Astrocyte (in vitro differentiated cells and primary cell): ENCODE results near the gene MAPKAPK5. TPM values are rescaled to one million over a fixed set of nuclear protein-coding genes. Genes with fewer than 3 reads are reported as not detected.

ENCODE experiments used
- DNase-seq: peaks from one replicate; pipeline ENCODE4 v3.0.0-alpha.2; 2010; ENCODE audit warnings: low read depth
- FAIRE-seq: peaks from 2 replicates; lab custom pipeline; 2011; peaks lifted over from hg19 to GRCh38; lab: Jason Lieb, UNC
- H2AFZ ChIP-seq: 2 replicates; pipeline ENCODE4 v1.6.0; 2012; ENCODE audit warnings: low read depth, low read length, inconsistent platforms
- H3K27ac ChIP-seq: 2 replicates; pipeline ENCODE4 v1.5.1; 2011; ENCODE audit warnings: low read depth, low read length, inconsistent platforms
- H3K27me3 ChIP-seq: 2 replicates; pipeline ENCODE4 v1.6.0; 2011; ENCODE audit warnings: low read length, inconsistent platforms; ENCODE audit not compliant: insufficient read depth
- H3K36me3 ChIP-seq: 2 replicates; pipeline ENCODE4 v1.5.1; 2011; ENCODE audit warnings: low read length, inconsistent platforms; ENCODE audit not compliant: insufficient read depth
- H3K4me1 ChIP-seq: 2 replicates; pipeline ENCODE4 v1.5.1; 2011; ENCODE audit warnings: low read length, inconsistent platforms; ENCODE audit not compliant: insufficient read depth
- H3K4me2 ChIP-seq: 2 replicates; pipeline ENCODE4 v1.6.0; 2012; ENCODE audit warnings: low read length, inconsistent platforms
- H3K4me3 ChIP-seq: 2 replicates; pipeline ENCODE4 v1.5.1; 2011; ENCODE audit warnings: low read depth, mild to moderate bottlenecking, low read length, inconsistent platforms; ENCODE audit not compliant: insufficient read depth
- H3K79me2 ChIP-seq: 2 replicates; pipeline ENCODE4 v1.6.0; 2012; ENCODE audit warnings: mild to moderate bottlenecking, low read length, inconsistent platforms; ENCODE audit not compliant: insufficient read depth
- H3K9ac ChIP-seq: 2 replicates; pipeline ENCODE4 v1.6.0; 2012; ENCODE audit warnings: mild to moderate bottlenecking, low read length, inconsistent platforms
- H3K9me3 ChIP-seq: 2 replicates; pipeline ENCODE4 v1.5.1; 2012; ENCODE audit warnings: low read depth, mild to moderate bottlenecking, low read length, inconsistent platforms; ENCODE audit not compliant: insufficient read depth
- H4K20me1 ChIP-seq: 2 replicates; pipeline ENCODE4 v1.6.0; 2012; ENCODE audit warnings: low read length, inconsistent platforms; ENCODE audit not compliant: insufficient read depth
- H3K27ac Mint-ChIP-seq: one replicate; pipeline ENCODE4 v1.8.0; 2021; ENCODE audit warnings: mild to moderate bottlenecking, mixed read lengths; ENCODE audit not compliant: unreplicated experiment
- H3K27me3 Mint-ChIP-seq: one replicate; pipeline ENCODE4 v1.8.0; 2021; ENCODE audit warnings: low read depth, mixed read lengths; ENCODE audit not compliant: unreplicated experiment
- H3K36me3 Mint-ChIP-seq: one replicate; pipeline ENCODE4 v1.8.0; 2021; ENCODE audit warnings: low read depth, mixed read lengths; ENCODE audit not compliant: unreplicated experiment
- H3K4me1 Mint-ChIP-seq: one replicate; pipeline ENCODE4 v1.8.0; 2021; ENCODE audit warnings: low read depth, mixed read lengths; ENCODE audit not compliant: unreplicated experiment
- H3K4me3 Mint-ChIP-seq: one replicate; pipeline ENCODE4 v1.8.0; 2021; ENCODE audit warnings: mild to moderate bottlenecking, moderate library complexity, mixed read lengths; ENCODE audit not compliant: unreplicated experiment
- H3K9me3 Mint-ChIP-seq: one replicate; pipeline ENCODE4 v1.8.0; 2021; ENCODE audit warnings: mild to moderate bottlenecking, mixed read lengths; ENCODE audit not compliant: unreplicated experiment
- EZH2 ChIP-seq: IDR thresholded peaks from 2 replicates; pipeline ENCODE4 v1.6.1; 2012; ENCODE audit warnings: mild to moderate bottlenecking, low read length, inconsistent platforms; ENCODE audit not compliant: insufficient read depth
- total RNA-seq: library from RNA; stranded (reverse); gene quantifications from 2 replicates; pipeline ENCODE4 v1.2.1, GENCODE V29; 2021
- TF ChIP-seq, protein P1 (sequence below): IDR thresholded peaks from 2 replicates; pipeline ENCODE4 v1.5.1; 2011; ENCODE audit warnings: low read depth, mild to moderate bottlenecking, inconsistent platforms, low read length, moderate library complexity; ENCODE audit not compliant: insufficient read depth

MAPKAPK5 gene
- total RNA-seq, 1 donor from 2014 or later, result 42.6 TPM

DNA sequence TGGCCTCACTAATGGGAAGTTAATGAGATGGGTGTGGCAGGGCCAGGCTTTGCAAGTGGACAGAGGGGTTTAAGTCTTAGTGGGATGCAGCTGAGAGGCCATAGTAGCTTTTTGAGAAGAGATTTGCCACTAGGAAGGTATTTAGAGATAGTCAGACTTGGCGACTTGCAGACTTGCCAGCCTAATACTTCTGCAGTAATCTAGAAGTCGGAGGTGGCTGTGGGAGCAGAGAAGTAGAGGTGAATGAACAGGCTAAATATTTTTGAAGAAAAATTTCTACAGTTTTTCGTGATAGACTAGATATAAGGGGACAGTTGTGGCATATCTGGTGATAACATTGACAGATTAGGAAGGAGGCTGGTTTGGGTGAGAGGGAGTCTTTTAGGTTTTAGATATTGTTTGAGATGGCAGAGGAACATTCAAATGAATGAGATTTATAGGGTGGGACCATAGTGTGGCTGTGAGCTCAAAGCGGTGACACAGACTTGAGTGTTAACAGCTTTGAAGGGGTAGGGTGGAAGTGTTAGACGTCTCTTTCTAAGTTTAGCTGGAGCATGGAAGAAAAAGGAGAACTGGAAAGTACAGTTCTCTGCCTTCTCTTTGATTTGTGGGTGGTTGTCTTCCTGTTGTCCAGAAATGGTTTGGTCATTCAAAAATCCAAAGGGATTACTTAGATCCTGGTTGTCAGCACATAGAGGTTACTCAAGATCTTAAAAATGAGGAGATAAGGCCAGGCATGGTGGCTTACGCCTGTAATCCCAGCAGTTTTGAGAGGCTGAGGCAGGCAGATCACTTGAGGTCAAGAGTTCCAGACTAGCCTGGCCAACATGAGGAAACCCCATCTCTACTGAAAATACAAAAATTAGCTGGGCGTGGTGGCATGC is 44.9 kb downstream of the MAPKAPK5 start:
- no peaks in the 10 kb centered on the region for H3K27me3 ChIP-seq
- Mint-ChIP-seq H3K4me3 (no peak overlapping the region), H3K36me3 (peaks cover 47% of the 10 kb centered on the region), H3K4me1 (no peaks in the 10 kb centered on the region), H3K27me3 (no peaks in the 10 kb centered on the region), H3K27ac (no peak overlapping the region), H3K9me3 (no peaks in the 10 kb centered on the region)
- H4K20me1 ChIP-seq, result peaks cover 10% of the 10 kb centered on the region
- H2AFZ ChIP-seq, result no peak overlapping the region
- no peak overlapping the region for H3K9ac ChIP-seq
- no peaks in the 10 kb centered on the region for H3K9me3 ChIP-seq
- no peak for FAIRE-seq
- no peak overlapping the region for H3K27ac ChIP-seq
- H3K36me3 ChIP-seq, result peaks cover 50% of the 10 kb centered on the region
- no peak overlapping the region for H3K4me2 ChIP-seq
- DNase-seq, result no peak
- no peaks in the 10 kb centered on the region for H3K4me1 ChIP-seq
- H3K79me2 ChIP-seq, result no peaks in the 10 kb centered on the region
- TF ChIP-seq EZH2, result no peak
- TF ChIP-seq, protein P1, sequence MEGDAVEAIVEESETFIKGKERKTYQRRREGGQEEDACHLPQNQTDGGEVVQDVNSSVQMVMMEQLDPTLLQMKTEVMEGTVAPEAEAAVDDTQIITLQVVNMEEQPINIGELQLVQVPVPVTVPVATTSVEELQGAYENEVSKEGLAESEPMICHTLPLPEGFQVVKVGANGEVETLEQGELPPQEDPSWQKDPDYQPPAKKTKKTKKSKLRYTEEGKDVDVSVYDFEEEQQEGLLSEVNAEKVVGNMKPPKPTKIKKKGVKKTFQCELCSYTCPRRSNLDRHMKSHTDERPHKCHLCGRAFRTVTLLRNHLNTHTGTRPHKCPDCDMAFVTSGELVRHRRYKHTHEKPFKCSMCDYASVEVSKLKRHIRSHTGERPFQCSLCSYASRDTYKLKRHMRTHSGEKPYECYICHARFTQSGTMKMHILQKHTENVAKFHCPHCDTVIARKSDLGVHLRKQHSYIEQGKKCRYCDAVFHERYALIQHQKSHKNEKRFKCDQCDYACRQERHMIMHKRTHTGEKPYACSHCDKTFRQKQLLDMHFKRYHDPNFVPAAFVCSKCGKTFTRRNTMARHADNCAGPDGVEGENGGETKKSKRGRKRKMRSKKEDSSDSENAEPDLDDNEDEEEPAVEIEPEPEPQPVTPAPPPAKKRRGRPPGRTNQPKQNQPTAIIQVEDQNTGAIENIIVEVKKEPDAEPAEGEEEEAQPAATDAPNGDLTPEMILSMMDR, result no peak
- H3K4me3 ChIP-seq, result no peak overlapping the region

DNA sequence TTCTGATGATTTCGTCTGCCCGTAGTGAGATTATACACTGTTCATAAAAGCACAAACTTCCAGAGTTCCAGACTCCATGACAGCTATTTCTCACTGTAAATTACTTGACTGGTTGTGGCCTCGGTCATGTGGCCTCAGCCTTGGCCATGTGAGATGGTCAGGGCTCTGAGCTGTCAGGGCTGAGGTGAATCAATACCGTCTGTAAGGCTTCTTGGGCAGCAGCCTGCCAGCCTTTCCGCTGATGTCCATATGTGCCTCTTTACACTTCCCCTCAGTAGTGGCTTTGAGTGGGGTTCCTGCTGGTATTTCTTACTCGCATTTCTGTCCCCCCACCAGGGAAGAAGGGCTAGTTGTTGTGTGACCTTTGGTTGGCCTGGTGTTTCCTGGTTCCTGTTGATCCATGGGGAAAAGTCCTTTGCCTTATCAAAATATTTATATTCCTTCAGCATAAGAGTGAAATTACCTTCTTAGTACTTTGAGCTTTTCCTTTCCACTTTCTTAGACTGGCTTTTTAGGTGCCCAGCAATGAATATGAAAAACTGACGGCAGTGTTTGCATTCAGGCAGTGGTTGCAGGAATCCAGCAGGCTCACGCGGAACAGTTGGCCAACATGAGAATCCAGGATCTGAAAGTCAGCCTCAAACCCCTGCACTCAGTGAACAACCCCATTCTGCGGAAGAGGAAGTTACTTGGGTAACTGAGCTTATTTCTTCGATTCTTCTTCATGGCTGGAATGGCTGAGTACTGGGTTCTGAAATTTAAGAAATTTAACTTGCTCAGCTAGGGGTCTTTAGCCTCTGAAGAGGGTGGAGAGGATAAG is 46.1 kb downstream of the MAPKAPK5 start:
- Histone ChIP-seq H2AFZ (no peak overlapping the region), H3K9me3 (no peaks in the 10 kb centered on the region), H3K4me3 (no peak overlapping the region), H3K9ac (no peak overlapping the region), H3K27me3 (no peaks in the 10 kb centered on the region), H3K4me1 (no peaks in the 10 kb centered on the region), H3K4me2 (no peak overlapping the region), H3K79me2 (no peaks in the 10 kb centered on the region), H3K36me3 (peaks cover 52% of the 10 kb centered on the region), H3K27ac (no peak overlapping the region), H4K20me1 (peaks cover 10% of the 10 kb centered on the region)
- H3K27me3 Mint-ChIP-seq, result no peaks in the 10 kb centered on the region
- no peaks in the 10 kb centered on the region for H3K4me1 Mint-ChIP-seq
- no peak overlapping the region for H3K4me3 Mint-ChIP-seq
- H3K36me3 Mint-ChIP-seq, result peaks cover 46% of the 10 kb centered on the region
- FAIRE-seq (no peak), DNase-seq (no peak)
- no peaks in the 10 kb centered on the region for H3K9me3 Mint-ChIP-seq
- H3K27ac Mint-ChIP-seq, result no peak overlapping the region
- no peak for TF ChIP-seq EZH2
- TF ChIP-seq, protein P1, result no peak
